ENCODE results near the gene HLTF.
A peak's percentile ranks its signal among the peaks of the same experiment; 100 is the strongest.

Gene HLTF

GRCh38 chr3:149081772-149082171 is 4.6 kb downstream of the HLTF start:
- no peak for DNase-seq

- DNase-seq = peak; percentile 70
Measured at GRCh38 chr3:149080699-149081091, 5.6 kb downstream of the HLTF start.

GRCh38 chr3:149080011-149080698 is 6.2 kb downstream of the HLTF start:
- DNase-seq = peak; percentile 18

- DNase-seq = peak; percentile 77
Measured at GRCh38 chr3:149077628-149078027, 8.7 kb downstream of the HLTF start.

GRCh38 chr3:149067883-149068282 is 18.4 kb downstream of the HLTF start:
- DNase-seq = no peak

- no peak for DNase-seq
Measured at GRCh38 chr3:149061776-149062175, 24.6 kb downstream of the HLTF start.

- DNase-seq = no peak
Measured at GRCh38 chr3:149058602-149059001, 27.7 kb downstream of the HLTF start.

GRCh38 chr3:149058198-149058597 is 28.1 kb downstream of the HLTF start:
- no peak for DNase-seq

GRCh38 chr3:149055575-149055974 is 30.8 kb downstream of the HLTF start:
- DNase-seq = no peak

GRCh38 chr3:149044339-149045083 is 41.8 kb downstream of the HLTF start:
- no peak for DNase-seq

- DNase-seq = peak; percentile 59
Measured at GRCh38 chr3:149042789-149043386, 43.4 kb downstream of the HLTF start.

GRCh38 chr3:149038322-149038721 is 48.0 kb downstream of the HLTF start:
- no peak for DNase-seq

GRCh38 chr3:149037684-149038083 is 48.6 kb downstream of the HLTF start:
- no peak for DNase-seq

GRCh38 chr3:149031096-149031495 is 55.2 kb downstream of the HLTF start:
- DNase-seq = no peak

GRCh38 chr3:149026718-149027117 is 59.6 kb downstream of the HLTF start:
- no peak for DNase-seq

GRCh38 chr3:149023951-149024350 is 62.4 kb downstream of the HLTF start:
- no peak for DNase-seq

GRCh38 chr3:149021830-149022229 is 64.5 kb downstream of the HLTF start:
- no peak for DNase-seq

GRCh38 chr3:149020839-149021252 is 65.5 kb downstream of the HLTF start:
- no peak for DNase-seq

- DNase-seq = peak; percentile 44
Measured at GRCh38 chr3:149020196-149020838, 66.0 kb downstream of the HLTF start.

- no peak for DNase-seq
Measured at GRCh38 chr3:149019580-149019979, 66.8 kb downstream of the HLTF start.

- peak; percentile 37 for DNase-seq
Measured at GRCh38 chr3:149018247-149018646, 68.1 kb downstream of the HLTF start.

GRCh38 chr3:149016669-149017541 is 69.4 kb downstream of the HLTF start:
- DNase-seq = peak; percentile 91

GRCh38 chr3:149016242-149016641 is 70.1 kb downstream of the HLTF start:
- no peak for DNase-seq

All from fibroblast of upper back skin (primary cell).